Measurements from ENCODE around the gene LSAMP.
"Not testable (repeated sequence)": the region's sequence is repeated elsewhere in the genome, so short reads cannot be mapped to it uniquely, and the experiment has no call there.

Gene LSAMP

GRCh38 chr3:115790759-115791158 is 654.5 kb downstream of the LSAMP start:
- Histone ChIP-seq H3K36me3 (ENCODE audit: control insufficient read depth in 2 of 2, insufficient read depth in 2 of 2, low read length in 2 of 2) (no peaks in the 10 kb centered on the region), H3K4me3 (ENCODE audit: low read length in 2 of 2) (no peak overlapping the region), H3K27me3 (ENCODE audit: control insufficient read depth in 1 of 2, insufficient read depth in 2 of 2, low read length in 2 of 2) (no peaks in the 10 kb centered on the region), H3K4me1 (ENCODE audit: control insufficient read depth, insufficient read depth, low read length) (no peaks in the 10 kb centered on the region), H3K9ac (ENCODE audit: low read length in 2 of 2) (no peak overlapping the region), H3K27ac (ENCODE audit: low read length) (no peak overlapping the region), H3K9me3 (ENCODE audit: control insufficient read depth in 2 of 2, low read length in 2 of 2) (no peaks in the 10 kb centered on the region)

GRCh38 chr3:115789481-115789880 is 655.8 kb downstream of the LSAMP start:
- Histone ChIP-seq H3K9ac (ENCODE audit: low read length in 2 of 2) (no peak overlapping the region), H3K4me3 (ENCODE audit: low read length in 2 of 2) (no peak overlapping the region), H3K27me3 (ENCODE audit: control insufficient read depth in 1 of 2, insufficient read depth in 2 of 2, low read length in 2 of 2) (no peaks in the 10 kb centered on the region), H3K27ac (ENCODE audit: low read length) (no peak overlapping the region), H3K36me3 (ENCODE audit: control insufficient read depth in 2 of 2, insufficient read depth in 2 of 2, low read length in 2 of 2) (no peaks in the 10 kb centered on the region), H3K4me1 (ENCODE audit: control insufficient read depth, insufficient read depth, low read length) (peaks cover 5% of the 10 kb centered on the region), H3K9me3 (ENCODE audit: control insufficient read depth in 2 of 2, low read length in 2 of 2) (no peaks in the 10 kb centered on the region)

- Histone ChIP-seq H3K27ac (ENCODE audit: low read length) (no peak overlapping the region), H3K27me3 (ENCODE audit: control insufficient read depth in 1 of 2, insufficient read depth in 2 of 2, low read length in 2 of 2) (no peaks in the 10 kb centered on the region), H3K9me3 (ENCODE audit: control insufficient read depth in 2 of 2, low read length in 2 of 2) (no peaks in the 10 kb centered on the region), H3K9ac (ENCODE audit: low read length in 2 of 2) (no peak overlapping the region), H3K4me1 (ENCODE audit: control insufficient read depth, insufficient read depth, low read length) (peaks cover 5% of the 10 kb centered on the region), H3K4me3 (ENCODE audit: low read length in 2 of 2) (no peak overlapping the region), H3K36me3 (ENCODE audit: control insufficient read depth in 2 of 2, insufficient read depth in 2 of 2, low read length in 2 of 2) (no peaks in the 10 kb centered on the region)
Measured at GRCh38 chr3:115788921-115789470, 656.3 kb downstream of the LSAMP start.

GRCh38 chr3:115787818-115788217 is 657.5 kb downstream of the LSAMP start:
- Histone ChIP-seq H3K4me1 (ENCODE audit: control insufficient read depth, insufficient read depth, low read length) (peaks cover 5% of the 10 kb centered on the region), H3K27me3 (ENCODE audit: control insufficient read depth in 1 of 2, insufficient read depth in 2 of 2, low read length in 2 of 2) (no peaks in the 10 kb centered on the region), H3K27ac (ENCODE audit: low read length) (no peak overlapping the region), H3K4me3 (ENCODE audit: low read length in 2 of 2) (no peak overlapping the region), H3K9ac (ENCODE audit: low read length in 2 of 2) (no peak overlapping the region), H3K9me3 (ENCODE audit: control insufficient read depth in 2 of 2, low read length in 2 of 2) (no peaks in the 10 kb centered on the region), H3K36me3 (ENCODE audit: control insufficient read depth in 2 of 2, insufficient read depth in 2 of 2, low read length in 2 of 2) (no peaks in the 10 kb centered on the region)

GRCh38 chr3:115785782-115786181 is 659.5 kb downstream of the LSAMP start:
- Histone ChIP-seq H3K27ac (ENCODE audit: low read length) (no peak overlapping the region), H3K27me3 (ENCODE audit: control insufficient read depth in 1 of 2, insufficient read depth in 2 of 2, low read length in 2 of 2) (no peaks in the 10 kb centered on the region), H3K36me3 (ENCODE audit: control insufficient read depth in 2 of 2, insufficient read depth in 2 of 2, low read length in 2 of 2) (no peaks in the 10 kb centered on the region), H3K9me3 (ENCODE audit: control insufficient read depth in 2 of 2, low read length in 2 of 2) (no peaks in the 10 kb centered on the region), H3K4me1 (ENCODE audit: control insufficient read depth, insufficient read depth, low read length) (peaks cover 5% of the 10 kb centered on the region), H3K9ac (ENCODE audit: low read length in 2 of 2) (no peak overlapping the region), H3K4me3 (ENCODE audit: low read length in 2 of 2) (no peak overlapping the region)

GRCh38 chr3:115784739-115785536 is 660.3 kb downstream of the LSAMP start:
- no peaks in the 10 kb centered on the region for H3K27me3 ChIP-seq (ENCODE audit: control insufficient read depth in 1 of 2, insufficient read depth in 2 of 2, low read length in 2 of 2)
- H3K4me1 ChIP-seq (ENCODE audit: control insufficient read depth, insufficient read depth, low read length): peaks cover 5% of the 10 kb centered on the region
- peak overlapping the region; percentile 42 to 76 for H3K9ac ChIP-seq (ENCODE audit: low read length in 2 of 2)
- peak overlapping the region; percentile 77 for H3K27ac ChIP-seq (ENCODE audit: low read length)
- no peaks in the 10 kb centered on the region for H3K36me3 ChIP-seq (ENCODE audit: control insufficient read depth in 2 of 2, insufficient read depth in 2 of 2, low read length in 2 of 2)
- H3K9me3 ChIP-seq (ENCODE audit: control insufficient read depth in 2 of 2, low read length in 2 of 2): no peaks in the 10 kb centered on the region
- H3K4me3 ChIP-seq (ENCODE audit: low read length in 2 of 2): peak overlapping the region; percentile 83

GRCh38 chr3:115783938-115784738 is 661.1 kb downstream of the LSAMP start:
- Histone ChIP-seq H3K4me1 (ENCODE audit: control insufficient read depth, insufficient read depth, low read length) (peaks cover 5% of the 10 kb centered on the region), H3K9ac (ENCODE audit: low read length in 2 of 2) (peak overlapping the region; percentile 66 to 76), H3K36me3 (ENCODE audit: control insufficient read depth in 2 of 2, insufficient read depth in 2 of 2, low read length in 2 of 2) (no peaks in the 10 kb centered on the region), H3K27me3 (ENCODE audit: control insufficient read depth in 1 of 2, insufficient read depth in 2 of 2, low read length in 2 of 2) (no peaks in the 10 kb centered on the region), H3K4me3 (ENCODE audit: low read length in 2 of 2) (peak overlapping the region; percentile 83), H3K27ac (ENCODE audit: low read length) (peak overlapping the region; percentile 77), H3K9me3 (ENCODE audit: control insufficient read depth in 2 of 2, low read length in 2 of 2) (no peaks in the 10 kb centered on the region)

- not testable (repeated sequence) for H3K9me3 ChIP-seq (ENCODE audit: control insufficient read depth in 2 of 2, low read length in 2 of 2); H3K9ac ChIP-seq (ENCODE audit: low read length in 2 of 2); H3K27me3 ChIP-seq (ENCODE audit: control insufficient read depth in 1 of 2, insufficient read depth in 2 of 2, low read length in 2 of 2); H3K36me3 ChIP-seq (ENCODE audit: control insufficient read depth in 2 of 2, insufficient read depth in 2 of 2, low read length in 2 of 2); H3K4me1 ChIP-seq (ENCODE audit: control insufficient read depth, insufficient read depth, low read length); H3K27ac ChIP-seq (ENCODE audit: low read length)
- H3K4me3 ChIP-seq (ENCODE audit: low read length in 2 of 2): peak overlapping the region in 1 of 2 donors; percentile 83
Measured at GRCh38 chr3:115783426-115783825, 661.9 kb downstream of the LSAMP start.

GRCh38 chr3:115779011-115779410 is 666.3 kb downstream of the LSAMP start:
- H3K9ac ChIP-seq (ENCODE audit: low read length in 2 of 2): no peak overlapping the region
- H3K9me3 ChIP-seq (ENCODE audit: control insufficient read depth in 2 of 2, low read length in 2 of 2): no peaks in the 10 kb centered on the region
- no peaks in the 10 kb centered on the region for H3K27me3 ChIP-seq (ENCODE audit: control insufficient read depth in 1 of 2, insufficient read depth in 2 of 2, low read length in 2 of 2)
- H3K36me3 ChIP-seq (ENCODE audit: control insufficient read depth in 2 of 2, insufficient read depth in 2 of 2, low read length in 2 of 2): no peaks in the 10 kb centered on the region
- H3K4me1 ChIP-seq (ENCODE audit: control insufficient read depth, insufficient read depth, low read length): no peaks in the 10 kb centered on the region
- no peak overlapping the region for H3K27ac ChIP-seq (ENCODE audit: low read length)
- H3K4me3 ChIP-seq (ENCODE audit: low read length in 2 of 2): no peak overlapping the region

- Histone ChIP-seq H3K36me3 (ENCODE audit: control insufficient read depth in 2 of 2, insufficient read depth in 2 of 2, low read length in 2 of 2) (no peaks in the 10 kb centered on the region), H3K27ac (ENCODE audit: low read length) (no peak overlapping the region), H3K4me3 (ENCODE audit: low read length in 2 of 2) (no peak overlapping the region), H3K9ac (ENCODE audit: low read length in 2 of 2) (no peak overlapping the region), H3K4me1 (ENCODE audit: control insufficient read depth, insufficient read depth, low read length) (no peaks in the 10 kb centered on the region), H3K27me3 (ENCODE audit: control insufficient read depth in 1 of 2, insufficient read depth in 2 of 2, low read length in 2 of 2) (no peaks in the 10 kb centered on the region), H3K9me3 (ENCODE audit: control insufficient read depth in 2 of 2, low read length in 2 of 2) (no peaks in the 10 kb centered on the region)
Measured at GRCh38 chr3:115772951-115773350, 672.3 kb downstream of the LSAMP start.
